HG03066 (cell line): Measurements from ENCODE around the gene RNF125.

Experiments
- ATAC-seq: cut with Tn5 transposase; IDR thresholded peaks from one replicate; pipeline ENCODE4 v1.9.1; 2021; ENCODE audit warnings: low read depth; ENCODE audit not compliant: unreplicated experiment

Gene RNF125

DNA sequence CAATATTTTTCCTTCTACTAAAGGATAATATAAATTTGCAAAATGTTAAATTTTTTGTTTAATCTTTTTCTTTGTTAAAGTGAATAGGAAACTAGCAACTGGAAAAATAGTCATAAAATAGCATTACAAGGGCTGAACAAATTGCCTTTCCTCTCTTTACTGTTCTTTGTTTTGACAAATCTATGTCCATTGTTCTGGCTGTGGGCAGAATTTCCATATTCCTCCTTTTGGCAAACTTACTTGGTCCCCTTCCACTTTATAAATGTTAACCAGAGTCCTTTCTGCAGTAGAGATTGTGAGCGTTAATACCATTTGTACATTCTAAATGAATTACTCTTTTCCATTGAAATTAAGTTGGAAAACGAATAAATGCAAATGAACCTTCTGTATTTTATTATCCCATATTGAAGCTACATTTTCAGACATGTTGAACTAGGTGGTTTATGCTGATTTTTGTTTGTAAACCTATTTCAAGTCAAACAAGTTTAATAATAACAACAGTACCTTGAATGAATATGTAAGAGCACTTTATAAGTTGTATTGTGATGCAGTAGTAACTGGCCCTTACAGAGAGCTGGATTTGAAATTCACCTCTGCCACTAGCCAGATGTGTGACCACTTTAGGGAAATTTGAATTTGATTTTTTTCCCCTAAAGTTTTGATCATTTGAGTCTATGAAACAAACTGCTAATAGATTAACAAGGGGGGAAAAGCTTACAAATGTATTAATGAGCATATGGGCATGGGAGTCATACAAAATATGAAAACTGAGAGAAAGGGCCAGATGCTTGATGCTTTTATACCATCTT is 3.3 kb downstream of the RNF125 start:
- no peak for ATAC-seq

DNA sequence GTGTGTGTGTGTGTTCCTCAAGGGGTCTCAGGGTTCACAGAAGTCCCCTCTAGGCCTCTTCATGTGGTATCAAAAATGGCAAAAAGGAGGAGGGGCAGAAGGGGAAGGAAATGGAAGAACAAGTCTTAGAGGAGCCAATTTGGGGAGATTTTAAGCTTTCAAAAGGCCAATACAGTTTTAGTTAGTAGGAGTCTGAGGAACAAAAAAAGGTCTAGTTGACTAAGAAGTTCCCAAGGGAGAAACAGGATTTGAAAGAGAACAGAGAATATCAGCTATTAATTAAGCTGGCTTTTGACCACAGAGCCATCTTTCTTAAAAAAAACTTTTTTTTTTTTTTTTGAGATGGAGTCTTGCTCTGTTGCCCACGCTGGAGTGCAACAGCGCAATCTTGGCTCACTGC is 7.1 kb downstream of the RNF125 start:
- ATAC-seq: no peak

DNA sequence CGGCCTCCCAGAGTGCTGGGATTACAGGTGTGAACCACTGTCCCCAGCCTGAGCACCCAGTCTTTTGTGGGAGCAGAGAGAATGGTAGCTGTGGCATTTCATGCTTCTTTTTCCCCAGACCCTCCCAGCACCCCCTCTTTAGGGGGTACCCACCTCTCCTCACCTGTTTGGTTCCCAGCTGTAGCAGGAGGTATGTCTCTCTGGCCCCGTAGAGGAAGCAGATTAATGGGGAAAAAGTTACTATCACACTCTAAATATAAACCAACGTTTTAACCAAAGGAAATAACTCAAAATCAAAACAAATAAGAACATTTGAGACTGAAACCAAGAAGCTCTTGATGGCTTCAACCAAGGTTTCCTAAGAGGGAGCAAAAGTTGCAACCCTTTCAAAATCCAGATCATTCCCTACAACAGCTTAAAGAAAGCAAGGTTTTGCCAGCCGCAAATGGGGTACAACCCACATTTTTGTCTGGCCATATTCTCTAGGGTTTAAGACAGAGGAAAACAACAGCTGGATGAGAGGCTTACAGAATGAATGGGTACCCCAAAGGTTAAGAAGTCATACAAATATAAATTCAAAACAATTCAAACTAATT is 8.0 kb downstream of the RNF125 start:
- ATAC-seq: no peak

DNA sequence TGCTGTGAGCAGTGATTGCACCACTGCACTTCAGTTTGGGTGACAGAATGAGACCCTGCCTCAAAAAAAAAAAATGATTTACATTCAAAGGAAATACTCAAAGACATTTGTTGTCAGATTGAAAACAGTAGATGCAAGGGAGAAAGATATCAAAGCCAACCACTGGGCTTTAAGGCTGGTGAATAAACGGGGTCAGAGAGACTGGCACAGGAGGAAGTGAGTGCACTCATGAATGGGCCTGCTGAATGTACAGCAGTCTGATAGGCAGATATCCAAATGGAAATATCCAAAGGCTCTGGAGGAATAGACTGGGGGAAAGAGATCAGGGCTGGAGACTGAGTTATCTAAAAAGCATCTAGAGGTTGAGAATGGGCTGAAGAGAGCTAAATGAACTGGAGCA is 10.9 kb downstream of the RNF125 start:
- no peak for ATAC-seq

DNA sequence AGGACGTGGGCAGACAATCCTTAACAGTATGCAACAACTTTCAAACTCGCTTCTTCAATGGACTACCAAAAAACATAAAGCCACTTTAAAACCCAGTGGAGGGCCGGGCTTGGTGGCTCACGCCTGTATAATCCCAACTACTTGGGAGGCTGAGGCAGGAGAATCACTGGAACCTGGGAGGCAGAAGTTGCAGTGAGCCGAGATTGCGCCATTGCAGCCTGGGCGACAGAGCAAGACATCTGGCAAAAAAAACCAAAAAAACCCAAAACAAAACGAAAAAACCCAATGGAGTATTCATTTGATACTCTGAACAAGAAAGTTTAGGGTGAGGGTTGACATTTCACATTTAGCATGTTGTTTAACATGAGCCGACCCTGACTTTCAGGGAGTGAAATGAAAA is 14.0 kb downstream of the RNF125 start:
- ATAC-seq: no peak

DNA sequence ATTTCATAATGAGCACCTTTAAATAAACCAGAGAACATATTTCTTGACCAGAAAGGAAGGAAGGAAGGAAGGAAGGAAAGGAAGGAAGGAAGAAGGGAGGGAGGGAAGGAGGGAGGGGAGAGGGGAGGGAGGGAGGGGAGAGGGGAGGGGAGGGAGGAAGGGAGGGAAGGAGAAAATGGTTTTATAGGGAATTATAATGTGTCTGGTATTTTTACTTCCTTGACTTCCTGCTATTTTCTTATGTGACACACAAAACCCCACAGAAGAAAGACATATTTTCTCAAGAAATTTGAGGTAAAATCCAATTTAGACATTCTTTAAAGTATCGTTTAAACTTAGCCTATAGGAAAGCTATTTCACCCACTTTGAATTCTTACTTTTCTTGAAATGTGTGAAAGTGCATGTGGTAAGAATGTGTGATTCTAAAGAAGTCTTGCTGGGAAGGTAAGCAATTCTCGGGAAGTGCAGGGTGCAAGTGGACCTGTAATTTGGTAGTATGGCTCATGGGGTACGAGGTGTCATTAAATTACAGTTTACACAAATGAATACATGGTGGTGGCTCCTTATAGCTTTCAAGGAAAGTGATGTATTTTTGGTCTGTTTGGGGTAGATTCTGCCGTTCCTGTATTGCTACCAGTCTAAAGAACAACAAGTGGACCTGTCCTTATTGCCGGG is 18.0 kb downstream of the RNF125 start:
- no peak for ATAC-seq

DNA sequence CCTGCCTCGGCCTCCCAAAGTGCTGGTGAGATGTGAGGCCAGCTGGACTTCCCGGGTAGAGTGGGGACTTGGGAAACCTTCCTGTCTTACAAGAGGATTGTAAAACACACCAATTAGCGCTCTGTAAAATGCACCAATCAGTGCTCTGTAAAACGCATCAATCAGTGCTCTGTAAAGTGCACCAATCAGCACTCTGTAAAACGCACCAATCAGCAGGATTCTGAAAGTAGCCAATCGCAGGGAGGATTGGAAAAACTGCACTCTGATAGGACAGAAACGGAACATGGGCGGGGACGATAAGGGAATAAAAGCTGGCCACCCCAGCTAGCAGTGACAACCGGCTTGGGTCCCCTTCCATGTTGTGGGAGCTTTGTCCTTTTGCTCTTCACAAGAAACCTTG is 19.0 kb downstream of the RNF125 start:
- ATAC-seq: no peak

DNA sequence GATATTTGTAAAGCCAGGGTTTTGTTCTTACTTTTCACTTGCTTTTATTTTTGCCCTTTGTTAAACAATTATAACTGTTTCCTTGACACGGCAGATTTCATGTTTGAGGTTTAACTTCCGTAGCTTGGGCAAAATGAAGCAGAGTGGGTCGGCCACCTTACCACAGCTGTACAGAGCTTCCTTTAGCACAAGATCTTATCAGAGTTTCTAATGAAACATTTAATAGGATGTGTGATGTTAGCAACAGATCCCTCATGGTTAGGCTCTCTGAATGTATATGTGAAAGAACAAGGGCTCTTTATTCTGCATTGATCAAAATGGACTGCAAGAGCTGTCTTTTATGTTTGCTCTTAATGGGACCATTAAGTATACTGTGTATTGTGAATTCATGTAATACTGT is 22.3 kb downstream of the RNF125 start:
- ATAC-seq: peak; percentile 69

DNA sequence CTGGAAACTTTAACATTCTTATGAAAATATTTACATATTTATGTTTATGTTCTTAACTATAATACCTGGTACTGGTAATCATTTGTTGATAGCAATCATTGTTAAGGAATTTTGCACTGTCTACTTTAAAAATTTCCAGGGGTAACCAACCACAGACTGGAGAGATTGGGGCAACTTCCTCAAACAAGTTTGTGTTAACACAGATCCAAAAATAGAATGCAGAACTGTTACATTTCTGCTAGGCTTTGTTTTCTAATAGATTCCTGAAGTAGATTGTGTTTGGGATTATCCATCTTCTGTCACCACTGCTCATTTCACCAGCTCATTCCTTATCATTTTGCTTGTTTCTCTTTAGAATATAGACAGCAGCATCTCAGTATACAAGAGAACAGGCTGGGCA is 23.7 kb downstream of the RNF125 start:
- ATAC-seq: no peak

DNA sequence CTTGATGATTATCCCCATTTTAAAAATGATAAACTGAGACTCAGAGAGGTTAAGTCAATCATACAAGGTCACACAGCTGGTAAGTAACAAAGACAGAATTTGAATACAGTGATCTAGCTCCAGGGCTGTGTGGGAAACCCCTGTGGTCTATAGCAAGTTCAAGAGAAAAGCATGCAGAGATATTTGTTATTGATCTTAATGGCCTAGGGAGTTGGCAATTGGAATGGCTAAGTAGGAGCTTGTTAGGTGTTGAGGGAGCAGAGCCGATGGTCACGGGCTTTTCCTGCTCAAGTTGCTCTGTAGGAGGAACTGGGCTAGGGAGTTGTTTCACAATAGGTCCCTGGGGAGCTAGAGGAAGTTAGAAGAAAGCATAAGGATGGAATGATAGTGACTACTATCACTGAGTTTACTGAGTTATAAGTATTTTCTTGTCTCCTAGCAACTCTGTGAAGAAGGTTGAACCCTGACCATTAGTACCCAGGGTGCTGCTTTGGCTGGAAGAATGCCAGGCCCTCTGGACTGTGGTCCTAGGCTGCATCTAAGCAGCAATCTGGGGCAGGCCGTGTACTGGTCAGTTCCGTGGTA is 30.0 kb downstream of the RNF125 start:
- ATAC-seq: peak; percentile 53

DNA sequence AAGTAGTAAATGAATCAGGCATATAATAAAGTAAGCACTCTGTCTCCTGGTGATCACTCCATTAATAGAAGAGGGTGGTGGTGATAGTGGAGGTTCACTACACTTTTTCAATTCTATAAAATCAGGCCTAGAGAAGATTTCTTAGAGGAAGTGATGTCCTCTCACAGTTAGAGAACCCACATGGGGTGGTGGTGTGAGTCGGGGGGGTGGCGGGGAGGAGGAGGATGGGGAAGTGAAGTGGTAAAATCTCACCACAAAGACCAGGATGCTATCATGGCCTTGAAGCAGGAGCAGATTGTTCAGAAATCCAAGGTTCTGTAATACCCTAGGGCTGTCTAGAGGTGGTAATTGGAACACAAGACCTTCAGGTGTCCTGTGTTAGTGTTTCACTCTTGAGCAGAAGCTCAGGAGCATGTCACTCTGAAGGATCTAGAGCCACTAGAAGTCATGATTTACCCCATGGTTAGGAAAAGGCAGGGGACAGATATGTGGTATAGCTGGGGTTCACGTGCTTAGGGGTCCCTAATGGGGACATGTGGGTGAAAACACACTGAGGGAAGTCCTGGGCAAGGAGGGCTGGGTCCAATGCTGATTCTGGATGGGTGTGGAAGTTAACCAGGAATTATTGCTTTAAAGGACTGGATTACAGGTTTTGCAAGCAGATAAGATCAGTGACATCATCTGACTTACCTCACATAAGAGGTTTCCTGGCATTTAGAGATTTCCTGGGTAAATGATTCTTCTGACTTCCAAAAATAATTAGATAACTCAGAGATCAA is 31.0 kb downstream of the RNF125 start:
- peak; percentile 38 for ATAC-seq

DNA sequence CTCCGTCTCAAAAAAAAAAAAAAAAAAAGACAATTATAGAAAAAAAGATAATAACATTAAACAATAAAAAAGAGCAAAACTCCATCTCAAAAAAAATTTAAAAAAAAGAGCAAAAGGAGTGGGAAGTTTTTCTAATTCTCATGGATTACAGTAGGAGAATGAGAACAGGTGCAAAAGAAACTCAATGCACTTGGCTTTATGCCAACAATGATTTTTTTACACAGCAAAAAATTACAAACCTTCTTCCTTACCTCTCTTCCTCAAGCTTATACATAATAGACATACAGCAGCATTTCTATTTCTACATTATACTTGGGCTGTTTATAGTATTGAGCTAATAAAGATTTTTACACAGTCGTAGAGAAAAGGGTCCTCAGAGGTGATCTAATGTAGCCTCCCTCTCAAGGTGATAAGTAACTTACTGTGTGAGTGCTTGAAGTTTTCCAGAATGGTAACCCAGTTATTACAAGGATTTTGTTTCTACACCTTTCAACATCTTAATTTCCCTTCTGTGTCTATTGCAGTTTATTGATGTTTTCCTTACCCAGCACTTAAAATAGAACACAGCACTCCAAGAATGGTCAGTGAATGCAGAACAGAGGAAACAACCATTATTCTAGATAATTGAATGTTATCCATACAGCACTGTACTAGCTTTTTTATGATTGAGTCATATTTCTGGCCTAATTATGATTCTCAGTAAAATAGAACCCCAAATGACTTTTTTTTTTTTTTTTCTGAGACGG is 38.2 kb downstream of the RNF125 start:
- no peak for ATAC-seq

DNA sequence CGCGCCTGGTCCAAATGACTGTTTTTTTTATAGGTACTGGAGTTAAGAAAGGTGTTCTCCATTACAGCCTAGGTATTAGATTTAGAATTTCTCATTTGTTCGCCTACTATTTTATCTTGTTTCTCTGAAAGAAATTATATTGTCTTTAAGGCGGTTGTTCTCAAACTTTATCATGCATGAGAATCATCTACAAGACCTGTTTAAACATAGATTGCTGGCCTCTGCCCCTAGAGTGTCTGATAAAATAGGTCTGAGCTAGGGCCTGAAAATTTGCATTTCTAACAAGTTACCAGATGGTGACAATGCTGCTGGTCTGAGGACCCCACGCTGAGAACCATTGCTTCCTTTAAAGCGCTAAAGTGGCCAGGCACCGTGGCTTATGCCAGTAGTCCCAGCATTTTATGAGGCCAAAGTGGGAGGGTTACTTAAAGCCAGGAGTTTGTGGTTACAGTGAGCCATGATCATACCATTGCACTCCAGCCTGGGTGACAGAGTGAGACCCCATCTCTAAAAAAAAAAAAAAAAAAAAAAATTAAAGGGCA is 39.1 kb downstream of the RNF125 start:
- ATAC-seq: no peak

DNA sequence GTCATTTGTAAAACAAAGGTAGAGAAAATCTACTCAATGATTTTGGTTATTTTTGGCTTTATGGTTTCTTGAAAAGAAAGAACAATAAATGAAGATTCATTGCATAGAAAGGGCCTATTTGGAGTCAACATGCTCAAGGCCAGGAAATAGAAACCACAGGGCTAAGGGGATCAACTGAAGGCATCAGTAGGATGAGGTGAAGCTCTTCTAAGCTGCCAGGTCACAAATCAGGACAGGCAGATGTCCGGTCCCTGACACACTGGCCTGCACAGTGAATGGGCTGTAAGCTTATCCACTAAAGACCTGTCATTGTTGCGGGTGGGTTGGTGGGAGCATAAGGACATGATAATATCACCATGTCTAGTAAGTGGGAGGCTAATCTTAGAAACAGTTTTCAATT is 41.4 kb downstream of the RNF125 start:
- no peak for ATAC-seq

DNA sequence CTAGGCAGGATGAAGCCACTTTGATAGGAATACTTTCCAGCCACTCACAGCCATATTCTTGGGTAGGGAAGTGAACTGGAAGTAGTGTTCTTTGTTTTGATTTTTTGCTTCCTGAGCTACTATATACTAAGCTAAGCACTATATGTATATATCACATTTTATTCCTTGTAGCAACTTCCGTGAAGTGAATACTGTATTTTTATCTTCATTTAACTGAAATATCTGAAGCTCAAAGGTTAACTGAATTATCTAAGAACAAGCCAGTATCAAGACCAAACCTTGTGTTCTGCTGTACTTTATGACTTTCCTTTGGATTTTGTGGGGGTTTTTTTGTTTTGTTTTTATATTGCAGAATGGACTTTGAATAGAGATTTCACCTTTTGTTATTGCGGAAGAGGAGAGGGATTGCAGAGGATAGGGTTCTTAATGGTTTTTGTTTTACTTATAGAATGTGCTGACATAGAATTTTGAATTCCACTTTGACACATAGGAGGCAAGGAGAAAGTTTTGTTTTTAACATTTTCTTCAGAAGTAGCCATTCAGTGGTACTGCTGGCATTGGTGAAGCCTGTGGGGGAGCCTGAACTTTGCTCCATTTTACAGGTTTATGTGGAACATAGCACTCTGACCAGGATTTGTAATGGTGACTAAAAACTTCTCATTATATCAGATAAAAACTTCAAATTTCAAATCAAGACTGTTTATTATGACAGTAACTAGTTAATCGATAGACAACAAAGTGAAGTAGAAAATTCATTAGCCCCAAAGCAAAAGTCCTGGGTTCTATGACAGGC is 48.9 kb downstream of the RNF125 start:
- no peak for ATAC-seq

DNA sequence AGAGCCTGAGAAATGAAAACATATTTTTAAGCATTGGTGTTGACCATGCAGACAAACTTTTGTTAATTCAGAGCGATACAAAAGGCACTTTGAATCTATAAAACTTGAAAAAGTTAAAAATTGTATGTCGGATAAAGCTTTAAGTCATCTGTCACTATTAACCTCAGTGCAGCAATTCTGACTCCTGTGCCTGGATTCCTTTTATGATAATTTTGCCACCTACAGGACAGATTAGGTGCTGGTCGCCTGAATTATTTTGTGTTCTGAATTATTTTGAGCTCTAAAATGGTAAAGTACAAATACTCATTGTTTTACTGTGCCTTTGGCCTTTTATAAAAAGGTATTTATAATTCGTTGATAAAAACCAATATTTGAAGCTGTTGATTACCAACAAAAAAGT is 53.7 kb downstream of the RNF125 start:
- no peak for ATAC-seq

DNA sequence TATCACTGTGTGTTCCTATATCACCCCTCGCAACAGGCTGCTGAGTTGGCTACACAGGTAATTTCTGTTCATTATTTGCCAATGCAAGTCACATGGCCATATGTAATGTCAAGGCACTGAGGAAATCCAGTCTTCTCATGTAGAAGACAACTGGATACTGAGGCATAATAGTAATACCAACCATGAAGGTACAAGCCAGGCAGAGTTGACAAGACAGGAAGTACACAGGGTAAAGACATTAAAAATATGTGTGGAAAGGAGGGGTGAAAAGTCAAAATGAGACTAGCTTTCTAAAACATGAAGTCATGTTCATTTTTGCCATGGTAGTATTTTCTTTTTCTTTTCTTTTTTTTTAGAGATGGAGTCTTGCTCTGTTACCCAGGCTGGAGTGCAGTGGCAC is 55.6 kb downstream of the RNF125 start:
- ATAC-seq: no peak

DNA sequence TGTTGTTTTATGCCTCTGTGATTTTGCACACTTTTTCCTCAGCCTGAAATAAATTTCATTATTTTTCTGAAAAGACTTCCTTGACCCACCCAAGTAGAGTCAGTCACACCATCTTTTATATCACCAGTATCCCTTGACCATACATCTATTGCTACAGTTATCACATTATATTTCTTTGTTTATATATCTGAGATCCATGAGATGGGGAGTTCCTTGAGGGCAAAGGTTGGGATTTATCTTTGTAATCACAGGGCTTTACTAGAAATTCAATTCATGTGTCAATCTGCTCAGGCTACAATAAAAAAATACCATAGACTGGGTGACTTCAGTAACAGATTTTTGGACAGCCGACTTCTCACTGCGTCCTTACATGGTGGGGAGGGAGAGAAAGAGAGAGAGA is 60.2 kb downstream of the RNF125 start:
- no peak for ATAC-seq

DNA sequence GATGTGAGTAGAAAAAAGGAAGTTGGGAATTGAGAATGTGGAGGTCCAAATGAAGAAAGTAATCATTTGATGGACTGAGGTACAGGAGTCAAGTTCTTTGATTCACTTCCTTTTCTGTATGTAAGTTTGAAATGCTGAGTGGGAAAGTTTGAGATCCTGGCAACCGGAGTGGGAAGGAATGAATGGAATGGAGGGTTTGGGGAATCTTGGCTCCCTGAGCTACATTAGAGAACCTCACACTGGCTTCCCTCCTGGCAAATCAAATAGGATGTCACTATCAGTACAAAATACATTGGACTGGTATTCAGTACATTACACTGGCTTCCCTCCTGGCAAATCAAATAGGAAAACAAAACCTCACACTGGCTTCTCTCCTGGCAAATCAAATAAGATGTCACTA is 63.3 kb downstream of the RNF125 start:
- no peak for ATAC-seq
